Activated T-cell treated with anti-CD3 and anti-CD28 coated beads, Interleukin-2, amount 50 U/mL, for 72 hours (primary cell): ENCODE measurements around the gene CDK15. TPM values are rescaled to one million over a fixed set of nuclear protein-coding genes. Genes with fewer than 3 reads are reported as not detected.
A peak's percentile ranks its signal among the peaks of the same experiment; 100 is the strongest.

ENCODE experiments used
- ATAC-seq, 2 donors: fragments of 150-1000 bp; cut with Tn5 transposase; replicated peaks in 1 of 2; 2 replicates each; pipeline ENCODE4 v1.10.0; 2021; ENCODE audit warnings: moderate library complexity in 2 of 2, mild to moderate bottlenecking in 1 of 2
- DNase-seq, 2 donors: peaks; one replicate each; pipeline ENCODE4 v3.0.0; 2021 to 2022; ENCODE audit warnings: mixed read lengths in 1 of 2
- H3K27ac Mint-ChIP-seq: one replicate; pipeline ENCODE4 v1.8.0; 2022; ENCODE audit warnings: mild to moderate bottlenecking, moderate library complexity, mixed read lengths
- H3K27me3 Mint-ChIP-seq: one replicate; pipeline ENCODE4 v1.8.0; 2022; ENCODE audit warnings: low read depth, mixed read lengths
- H3K36me3 Mint-ChIP-seq, 2 donors: one replicate each; pipeline ENCODE4 v1.8.0; 2022; ENCODE audit warnings: mixed read lengths in 2 of 2, mild to moderate bottlenecking in 1 of 2; ENCODE audit not compliant: insufficient read depth in 2 of 2
- H3K4me1 Mint-ChIP-seq: one replicate; pipeline ENCODE4 v1.8.0; 2022; ENCODE audit warnings: low read depth, mixed read lengths
- H3K4me3 Mint-ChIP-seq, 2 donors: one replicate each; pipeline ENCODE4 v1.8.0; 2022; ENCODE audit warnings: mild to moderate bottlenecking in 2 of 2, mixed read lengths in 2 of 2, moderate library complexity in 2 of 2
- H3K9me3 Mint-ChIP-seq, 2 donors: one replicate each; pipeline ENCODE4 v1.8.0; 2022; ENCODE audit warnings: mixed read lengths in 2 of 2
- total RNA-seq, 2 donors: library from RNA; stranded (reverse); gene quantifications; one replicate each; pipeline ENCODE4 v1.2.3, GENCODE V29; 2022

The CDK15 gene
- total RNA-seq, 2 donors from 2014 or later = not detected

DNA sequence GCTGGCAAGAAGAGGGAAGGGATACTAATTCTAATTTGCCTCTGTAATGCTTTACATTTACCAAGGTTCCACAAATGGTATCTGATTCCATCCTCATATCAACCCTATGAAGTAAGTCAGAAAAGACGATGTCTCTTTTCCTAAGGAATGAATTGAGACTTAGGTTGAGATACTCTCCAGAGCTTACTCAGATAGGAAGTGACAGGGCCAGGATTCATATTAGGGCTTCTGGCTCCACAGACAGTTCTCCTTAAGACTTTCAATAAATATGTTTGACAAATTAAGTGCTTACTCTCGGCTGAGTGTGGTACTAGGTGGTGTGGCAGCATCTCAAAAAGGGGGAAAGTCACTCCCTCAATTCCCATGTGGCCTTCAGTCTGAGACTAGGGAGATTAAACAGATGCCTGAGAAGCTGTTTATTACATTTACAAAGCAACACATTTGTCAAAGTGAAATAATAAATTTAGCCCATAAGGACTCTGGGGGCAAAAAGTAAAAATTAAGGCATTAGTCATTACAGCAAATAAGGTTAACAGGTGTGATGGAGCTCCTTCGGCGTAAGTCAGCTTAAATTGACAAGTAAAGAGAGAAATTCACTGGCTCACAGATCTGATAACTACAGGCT is 14.2 kb downstream of the CDK15 start:
- peaks cover 6% of the 10 kb centered on the region for H3K27me3 Mint-ChIP-seq
- H3K9me3 Mint-ChIP-seq = no peaks in the 10 kb centered on the region
- no peak overlapping the region for H3K4me3 Mint-ChIP-seq
- H3K4me1 Mint-ChIP-seq = no peaks in the 10 kb centered on the region
- DNase-seq (no peak), ATAC-seq (no peak)
- no peaks in the 10 kb centered on the region for H3K36me3 Mint-ChIP-seq
- no peak overlapping the region for H3K27ac Mint-ChIP-seq

DNA sequence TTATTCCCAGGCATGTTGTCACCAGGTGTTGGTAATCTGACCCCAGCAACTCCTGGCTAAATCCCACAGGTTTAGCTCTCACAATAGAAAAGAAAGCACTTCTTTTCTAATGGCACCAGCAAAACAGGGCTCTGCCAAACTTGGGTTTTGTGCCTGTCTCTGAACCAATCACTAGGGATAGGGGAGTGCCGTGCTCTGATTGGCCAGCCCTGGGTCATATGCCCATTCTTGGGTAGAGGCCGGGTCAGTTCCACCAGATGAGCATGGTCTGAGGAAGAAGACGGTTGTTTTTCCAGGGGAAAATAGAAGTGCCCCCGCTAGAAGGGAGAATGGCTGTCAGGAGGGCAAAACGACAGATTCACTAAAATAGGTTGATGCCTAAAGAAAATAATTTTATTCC is 14.7 kb downstream of the CDK15 start:
- no peak for DNase-seq
- H3K27me3 Mint-ChIP-seq = peaks cover 6% of the 10 kb centered on the region
- H3K36me3 Mint-ChIP-seq = no peaks in the 10 kb centered on the region
- no peaks in the 10 kb centered on the region for H3K9me3 Mint-ChIP-seq
- no peaks in the 10 kb centered on the region for H3K4me1 Mint-ChIP-seq
- no peak overlapping the region for H3K4me3 Mint-ChIP-seq
- no peak overlapping the region for H3K27ac Mint-ChIP-seq
- ATAC-seq = no peak

DNA sequence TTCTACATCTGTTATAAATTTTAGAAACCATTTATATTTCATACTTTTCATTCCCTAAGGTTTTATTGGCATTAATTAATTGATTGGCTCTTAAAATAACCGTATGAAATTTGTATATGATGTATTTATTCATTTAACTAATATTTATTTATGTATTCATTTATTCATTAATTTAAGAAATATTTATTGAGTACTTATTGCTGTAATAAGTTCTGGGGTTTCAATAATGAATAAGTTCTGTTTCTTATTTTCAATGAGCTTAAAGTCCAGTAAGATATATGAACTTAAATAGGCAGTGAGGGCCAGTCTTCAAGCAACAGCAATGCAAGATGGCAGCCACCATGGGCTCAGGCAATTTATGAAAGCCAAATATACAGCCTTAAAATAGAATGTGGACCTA is 17.9 kb downstream of the CDK15 start:
- no peak overlapping the region for H3K27ac Mint-ChIP-seq
- H3K9me3 Mint-ChIP-seq = no peaks in the 10 kb centered on the region
- no peak overlapping the region for H3K4me3 Mint-ChIP-seq
- peaks cover 13% of the 10 kb centered on the region for H3K27me3 Mint-ChIP-seq
- DNase-seq (no peak), ATAC-seq (no peak)
- H3K36me3 Mint-ChIP-seq = no peaks in the 10 kb centered on the region
- H3K4me1 Mint-ChIP-seq = no peaks in the 10 kb centered on the region

DNA sequence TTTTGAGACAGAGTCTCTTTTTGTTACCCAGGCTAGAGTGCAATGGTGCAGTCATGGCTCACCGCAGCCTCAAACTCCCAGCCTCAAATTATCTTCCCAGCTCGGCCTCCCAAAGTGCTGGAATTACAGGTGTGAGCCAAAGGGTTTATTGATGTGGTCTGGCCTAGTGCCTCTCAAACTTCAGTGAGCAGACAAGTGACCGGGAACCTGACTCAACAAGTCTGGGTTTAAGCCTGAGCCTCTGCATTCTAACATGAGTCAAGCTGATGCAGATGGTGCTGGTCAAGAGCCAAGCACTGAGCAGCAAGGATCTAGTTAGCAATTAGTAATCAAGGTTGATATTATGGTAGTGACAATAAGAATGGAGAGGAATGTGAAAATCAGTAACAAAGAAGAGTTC is 21.3 kb downstream of the CDK15 start:
- Mint-ChIP-seq H3K9me3 (peaks cover 0 to 2% of the 10 kb centered on the region in 2 donors), H3K27ac (no peak overlapping the region), H3K36me3 (no peaks in the 10 kb centered on the region), H3K27me3 (peaks cover 11% of the 10 kb centered on the region), H3K4me1 (no peaks in the 10 kb centered on the region), H3K4me3 (no peak overlapping the region)
- no peak for DNase-seq
- ATAC-seq = no peak

DNA sequence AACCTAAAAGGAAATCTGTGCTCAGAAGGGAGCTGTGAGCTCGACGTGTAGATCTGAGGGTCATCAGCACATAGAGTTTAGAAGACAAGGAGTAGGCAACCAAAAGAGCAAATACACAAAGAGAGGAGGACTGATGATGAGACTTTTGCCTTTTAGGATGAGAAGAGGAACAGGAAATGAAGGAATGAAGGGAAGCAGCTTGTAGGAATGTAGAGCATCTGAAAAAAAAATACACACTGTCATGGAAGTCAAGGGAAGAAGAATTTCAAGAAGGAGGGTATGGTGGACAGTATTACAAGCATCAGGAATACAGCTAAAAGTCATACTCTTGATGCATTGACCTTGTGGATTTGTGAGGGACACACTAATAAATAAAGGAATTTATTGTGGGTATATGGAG is 21.9 kb downstream of the CDK15 start:
- Mint-ChIP-seq H3K9me3 (peaks cover 0 to 2% of the 10 kb centered on the region in 2 donors), H3K27me3 (peaks cover 11% of the 10 kb centered on the region), H3K4me1 (no peaks in the 10 kb centered on the region), H3K36me3 (no peaks in the 10 kb centered on the region), H3K4me3 (no peak overlapping the region), H3K27ac (no peak overlapping the region)
- DNase-seq (no peak), ATAC-seq (no peak)

DNA sequence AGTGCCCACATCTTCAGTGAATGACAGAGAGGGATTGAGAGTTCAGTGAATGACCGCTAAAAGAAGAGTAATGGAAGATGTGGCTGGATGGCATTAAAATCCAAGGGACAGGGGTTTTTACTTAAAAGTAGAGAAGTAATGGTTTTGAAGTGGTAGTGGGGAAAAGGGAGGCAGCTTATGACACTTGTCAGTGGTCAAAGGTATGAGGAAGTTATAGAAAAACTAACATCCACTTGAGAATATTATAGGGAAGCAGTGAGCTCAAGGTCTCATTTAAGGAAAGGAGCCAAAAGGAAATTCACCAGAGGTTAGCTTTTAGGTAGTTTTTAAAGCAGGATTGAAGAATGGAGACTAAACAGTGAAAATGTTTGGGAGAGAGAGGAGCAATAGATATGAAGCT is 24.3 kb downstream of the CDK15 start:
- H3K27me3 Mint-ChIP-seq = peaks cover 11% of the 10 kb centered on the region

DNA sequence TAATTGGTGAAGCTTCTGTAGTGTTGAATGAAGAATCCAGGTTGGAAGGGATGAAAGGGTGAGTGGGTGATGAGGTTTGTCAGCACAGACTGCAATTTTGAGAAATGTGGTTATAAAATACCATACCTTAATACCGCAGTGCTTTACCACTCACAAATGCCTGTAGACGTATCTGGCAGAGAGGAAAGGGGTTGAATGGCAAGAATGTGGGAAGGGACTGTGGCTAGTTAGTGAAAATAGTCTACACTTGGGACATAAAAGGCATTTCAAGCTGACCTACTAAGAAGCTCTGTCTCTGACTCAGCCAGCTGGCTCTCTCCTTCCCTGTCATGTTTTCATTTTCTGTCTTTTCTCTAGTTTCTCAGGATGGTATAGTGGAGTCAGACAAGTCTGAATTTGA is 25.1 kb downstream of the CDK15 start:
- no peaks in the 10 kb centered on the region for H3K4me1 Mint-ChIP-seq
- peaks cover 0 to 2% of the 10 kb centered on the region in 2 donors for H3K9me3 Mint-ChIP-seq
- no peaks in the 10 kb centered on the region for H3K36me3 Mint-ChIP-seq
- H3K27ac Mint-ChIP-seq = no peak overlapping the region
- H3K27me3 Mint-ChIP-seq = peaks cover 14% of the 10 kb centered on the region
- DNase-seq (no peak), ATAC-seq (peak in 1 of 2 donors; percentile 54)
- no peak overlapping the region for H3K4me3 Mint-ChIP-seq

More for the DNA sequence above, 24.3 kb downstream of the CDK15 start:
- H3K27ac Mint-ChIP-seq = no peak overlapping the region
- no peak overlapping the region for H3K4me3 Mint-ChIP-seq
- no peak for ATAC-seq
- H3K4me1 Mint-ChIP-seq = no peaks in the 10 kb centered on the region
- H3K9me3 Mint-ChIP-seq = peaks cover 0 to 2% of the 10 kb centered on the region in 2 donors
- no peaks in the 10 kb centered on the region for H3K36me3 Mint-ChIP-seq
- no peak for DNase-seq

DNA sequence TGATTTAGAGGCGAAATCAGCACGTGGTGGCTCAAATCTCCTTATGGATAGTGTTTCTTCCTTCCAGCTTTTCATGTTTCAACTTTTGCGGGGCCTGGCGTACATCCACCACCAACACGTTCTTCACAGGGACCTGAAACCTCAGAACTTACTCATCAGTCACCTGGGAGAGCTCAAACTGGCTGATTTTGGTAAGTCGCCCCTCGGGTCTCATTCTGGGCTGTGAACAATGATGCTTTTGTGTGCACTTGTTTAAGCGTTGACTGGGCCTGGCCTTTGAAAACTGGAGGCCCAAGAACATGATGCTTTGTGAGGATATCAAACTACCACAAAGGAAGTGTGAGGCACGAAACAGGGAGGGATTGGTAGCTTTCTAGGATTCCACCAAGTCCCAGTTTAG is 27.4 kb downstream of the CDK15 start:
- H3K27ac Mint-ChIP-seq = no peak overlapping the region
- ATAC-seq (no peak), DNase-seq (no peak)
- H3K36me3 Mint-ChIP-seq = no peaks in the 10 kb centered on the region
- H3K4me3 Mint-ChIP-seq = no peak overlapping the region
- peaks cover 9% of the 10 kb centered on the region for H3K27me3 Mint-ChIP-seq
- H3K4me1 Mint-ChIP-seq = no peaks in the 10 kb centered on the region
- peaks cover 0 to 2% of the 10 kb centered on the region in 2 donors for H3K9me3 Mint-ChIP-seq

DNA sequence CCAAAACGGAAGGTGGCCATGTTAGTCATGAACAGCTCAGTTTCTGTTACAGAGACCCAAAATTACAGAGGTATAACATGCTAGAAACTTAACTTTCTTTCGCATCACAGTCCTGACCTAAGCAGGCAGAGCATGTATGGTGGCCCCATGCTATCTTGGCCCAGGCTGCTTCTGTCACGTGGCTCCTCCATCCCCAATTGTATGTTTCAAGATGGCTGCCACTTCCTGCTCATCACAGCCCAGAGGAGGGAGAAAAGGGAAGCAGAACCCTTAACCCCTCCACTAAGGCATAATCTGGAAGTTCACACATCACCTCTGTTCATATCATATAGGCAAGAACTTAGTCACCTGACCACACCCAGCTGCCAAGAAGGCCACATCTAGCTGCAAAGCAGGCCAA is 28.7 kb downstream of the CDK15 start:
- H3K4me1 Mint-ChIP-seq = no peaks in the 10 kb centered on the region
- H3K9me3 Mint-ChIP-seq = no peaks in the 10 kb centered on the region
- no peak overlapping the region for H3K4me3 Mint-ChIP-seq
- ATAC-seq (peak in 1 of 2 donors; percentile 53), DNase-seq (no peak)
- H3K27ac Mint-ChIP-seq = no peak overlapping the region
- no peaks in the 10 kb centered on the region for H3K36me3 Mint-ChIP-seq
- H3K27me3 Mint-ChIP-seq = peaks cover 9% of the 10 kb centered on the region

DNA sequence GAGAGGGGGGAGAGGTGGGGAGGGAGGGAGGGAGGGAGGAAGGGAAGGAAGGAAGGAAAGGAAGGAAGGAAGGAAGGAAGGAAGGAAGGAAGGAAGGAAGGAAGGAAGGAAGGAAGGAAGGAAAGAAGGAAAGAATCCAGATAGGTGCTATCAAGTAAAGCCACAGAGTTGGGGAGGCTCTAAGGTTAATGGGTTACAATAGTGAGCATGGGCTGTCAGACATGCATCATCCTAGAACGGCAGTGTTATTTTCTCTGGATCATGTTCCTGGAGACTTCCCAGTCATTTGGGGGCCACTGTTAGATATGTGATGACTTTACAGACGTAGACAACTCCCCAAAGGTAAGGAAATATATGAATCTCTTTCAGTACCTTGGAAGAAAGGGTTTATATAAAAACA is 31.1 kb downstream of the CDK15 start:
- no peak overlapping the region for H3K27ac Mint-ChIP-seq
- DNase-seq = no peak
- peaks cover 9% of the 10 kb centered on the region for H3K27me3 Mint-ChIP-seq
- peaks cover 2% of the 10 kb centered on the region in 2 donors for H3K36me3 Mint-ChIP-seq
- H3K4me3 Mint-ChIP-seq = no peak overlapping the region
- ATAC-seq = no peak
- peaks cover 3 to 4% of the 10 kb centered on the region in 2 donors for H3K9me3 Mint-ChIP-seq
- H3K4me1 Mint-ChIP-seq = no peaks in the 10 kb centered on the region

DNA sequence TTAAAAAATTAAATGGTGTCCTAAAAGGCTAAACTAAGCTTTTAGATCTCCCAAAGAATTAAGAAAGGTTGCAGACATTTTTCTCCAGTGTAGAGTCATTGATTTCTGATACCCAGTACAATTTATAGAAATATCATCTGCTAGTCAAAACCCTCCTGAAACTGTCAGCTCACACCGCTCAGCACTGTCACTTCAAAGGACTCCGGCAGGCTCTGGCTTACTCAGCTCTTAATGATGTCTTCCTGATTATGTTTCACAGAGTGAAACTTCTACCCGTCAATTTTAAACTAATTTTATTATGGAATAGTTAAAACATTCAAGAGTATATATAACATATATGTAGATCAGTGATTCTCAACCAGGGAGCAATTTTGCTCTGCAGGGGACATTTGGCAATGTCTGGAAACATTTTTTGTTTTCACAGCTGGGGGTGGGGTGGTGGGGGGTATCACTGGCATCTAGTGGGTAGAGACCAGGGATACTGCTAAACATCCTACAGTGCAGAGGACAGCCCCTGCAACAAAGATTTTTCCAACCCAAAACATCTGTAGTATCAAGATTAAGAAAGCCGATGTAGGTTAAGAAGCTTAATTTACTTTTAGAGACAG is 31.6 kb downstream of the CDK15 start:
- H3K4me1 Mint-ChIP-seq = no peaks in the 10 kb centered on the region
- peaks cover 2% of the 10 kb centered on the region in 2 donors for H3K36me3 Mint-ChIP-seq
- peaks cover 9% of the 10 kb centered on the region for H3K27me3 Mint-ChIP-seq
- H3K4me3 Mint-ChIP-seq = no peak overlapping the region
- H3K9me3 Mint-ChIP-seq = peaks cover 3 to 4% of the 10 kb centered on the region in 2 donors
- no peak overlapping the region for H3K27ac Mint-ChIP-seq
- DNase-seq = no peak
- peak in 1 of 2 donors; percentile 56 for ATAC-seq

DNA sequence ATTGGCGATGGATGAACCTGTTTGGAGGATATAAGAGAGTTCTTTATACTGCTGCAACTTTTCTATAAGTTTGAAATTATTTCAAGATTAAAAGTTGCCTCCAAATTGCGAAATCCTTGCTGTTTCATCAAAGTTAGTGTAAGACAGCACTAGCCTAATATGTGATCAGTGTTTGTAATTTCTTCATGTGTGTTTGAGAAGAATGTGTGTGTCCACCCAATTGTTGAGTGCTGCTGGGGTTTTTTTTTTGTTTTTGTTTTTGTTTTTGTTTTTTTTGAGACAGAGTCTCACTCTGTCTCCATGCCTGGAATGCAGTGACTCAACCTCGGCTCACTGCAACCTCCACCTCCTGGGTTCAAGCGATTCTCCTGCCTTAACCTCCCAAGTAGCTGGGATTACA is 33.4 kb downstream of the CDK15 start:
- ATAC-seq (no peak), DNase-seq (no peak)
- H3K27me3 Mint-ChIP-seq = peaks cover 9% of the 10 kb centered on the region
- no peak overlapping the region for H3K4me3 Mint-ChIP-seq
- peaks cover 2% of the 10 kb centered on the region in 2 donors for H3K36me3 Mint-ChIP-seq
- H3K4me1 Mint-ChIP-seq = no peaks in the 10 kb centered on the region
- no peak overlapping the region for H3K27ac Mint-ChIP-seq
- peaks cover 3 to 4% of the 10 kb centered on the region in 2 donors for H3K9me3 Mint-ChIP-seq

DNA sequence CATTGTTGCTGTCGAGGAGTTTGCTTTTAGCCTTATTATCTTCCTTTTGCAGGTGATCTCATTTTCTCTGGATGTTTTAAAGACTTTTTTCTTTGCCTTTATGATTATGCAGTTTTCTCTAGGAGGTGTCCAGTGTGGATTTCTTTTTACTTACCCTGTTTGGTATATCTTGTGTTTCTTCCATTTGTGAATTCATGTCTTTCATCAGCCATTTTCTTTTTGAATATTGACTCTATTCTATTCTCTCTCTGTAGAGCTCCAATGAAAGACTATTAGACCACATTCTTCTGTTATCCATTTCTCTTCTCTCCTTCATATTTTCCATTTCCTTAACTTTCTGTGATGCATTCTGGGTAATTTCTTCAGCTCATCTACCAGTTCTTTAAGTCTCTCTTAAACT is 34.4 kb downstream of the CDK15 start:
- Mint-ChIP-seq H3K4me3 (no peak overlapping the region), H3K36me3 (peaks cover 2% of the 10 kb centered on the region in 2 donors), H3K27ac (no peak overlapping the region), H3K4me1 (no peaks in the 10 kb centered on the region), H3K27me3 (peaks cover 9% of the 10 kb centered on the region), H3K9me3 (peaks cover 3 to 4% of the 10 kb centered on the region in 2 donors)
- ATAC-seq (no peak), DNase-seq (no peak)
